Thyroid gland (tissue), 4 donors: Measurements from ENCODE around the gene LAMA1. TPM values are rescaled to one million over a fixed set of nuclear protein-coding genes. Genes with fewer than 3 reads are reported as not detected.

ENCODE experiments used
- DNase-seq, 2 donors: peaks; one replicate each; pipeline ENCODE4 v3.0.0-alpha.2; 2019
- H3K27ac ChIP-seq, 3 donors: fragments of 200-600 bp; sonication (generic); 1 replicate in 2 of 3; 2 replicates in 1 of 3; pipeline ENCODE4 v1.5.1; 2016 to 2019; ENCODE audit warnings: mild to moderate bottlenecking in 1 of 3, moderate library complexity in 1 of 3
- H3K27me3 ChIP-seq: fragments of 200-600 bp; sonication (generic); one replicate; pipeline ENCODE4 v1.5.1; 2019
- H3K36me3 ChIP-seq, 2 donors: fragments of 200-600 bp; sonication (generic); one replicate each; pipeline ENCODE4 v1.5.1; 2016 to 2019
- H3K4me1 ChIP-seq, 2 donors: fragments of 200-600 bp; sonication (generic); one replicate each; pipeline ENCODE4 v1.5.1; 2017 to 2019
- H3K4me3 ChIP-seq, 3 donors: fragments of 200-600 bp; sonication (generic); replicated peaks in 1 of 3; 1 replicate in 2 of 3; 2 replicates in 1 of 3; pipeline ENCODE4 v1.5.1; 2016; ENCODE audit warnings: mild to moderate bottlenecking in 1 of 3
- H3K9me3 ChIP-seq: fragments of 200-600 bp; sonication (generic); one replicate; pipeline ENCODE4 v1.5.1; 2017
- POLR2A ChIP-seq, 2 donors: fragments of 450-650 bp; IDR thresholded peaks; one replicate each; pipeline ENCODE4 v1.6.1; 2017; ENCODE audit warnings: antibody characterized with exemption in 2 of 2, mild to moderate bottlenecking in 2 of 2, moderate library complexity in 1 of 2
- WGBS, 2 donors: methylation state at CpG; one replicate each; pipeline ENCODE4 v1.1.5; 2017; 5-methylcytosine and 5-hydroxymethylcytosine counted together
- intact Hi-C: fragments of 100-400 bp; cut with DNase I; formaldehyde crosslinking; loops from one replicate; pipeline ENCODE4 v1.15.1; 2023
- total RNA-seq, 4 donors: library from RNA; depleted of rRNA; stranded (reverse); fragments of >200 nt; gene quantifications; one replicate each; pipeline ENCODE4 v1.2.3, GENCODE V29; 2016
- TF ChIP-seq, protein P1 (sequence below), 6 experiments: fragments of 200-600 bp in 3 of 6; fragments of 450-650 bp in 3 of 6; sonication (generic) in 3 of 6; IDR thresholded peaks; one replicate each; pipeline ENCODE4 v1.5.1; 2016 to 2019; ENCODE audit warnings: antibody characterized with exemption in 6 of 6, mild to moderate bottlenecking in 2 of 6, inconsistent platforms in 1 of 6, moderate library complexity in 1 of 6

The LAMA1 gene
- total RNA-seq, 4 donors from 2014 or later = 4.2 to 20.7 (median 15.2) TPM

DNA sequence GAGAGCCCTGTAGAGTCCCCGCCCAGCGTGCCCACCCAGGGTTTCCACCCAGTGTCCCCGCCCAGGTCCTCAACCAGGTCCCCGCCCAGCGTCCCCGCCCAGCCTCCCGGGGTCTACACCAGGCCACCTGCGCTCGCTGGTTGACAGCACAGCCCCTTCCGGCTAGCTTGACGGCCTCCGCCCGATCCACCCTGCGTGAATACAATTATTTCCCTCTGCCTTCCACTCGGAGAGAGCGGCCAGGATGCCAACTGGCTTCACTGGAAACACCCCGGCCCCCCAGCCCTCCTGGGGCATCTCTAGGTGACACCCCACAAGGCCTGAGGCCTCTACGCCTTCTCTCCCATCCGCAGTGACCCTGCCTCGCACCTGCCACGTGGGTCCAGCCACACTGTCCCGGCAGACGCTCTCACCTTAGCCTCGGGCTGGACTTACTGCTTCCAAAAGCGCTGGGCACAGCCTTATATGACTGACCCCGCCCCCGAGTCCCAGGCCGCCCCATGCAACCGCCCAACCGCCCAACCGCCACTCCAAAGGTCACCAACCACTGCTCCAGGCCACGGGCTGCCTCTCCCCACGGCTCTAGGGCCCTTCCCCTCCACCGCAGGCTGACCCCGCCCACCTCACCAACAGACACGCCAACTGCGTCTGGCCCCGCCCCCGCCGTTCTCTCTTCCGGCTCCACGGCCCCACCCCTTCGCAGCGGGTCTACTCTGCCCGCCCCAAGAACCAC is 188.1 kb downstream of the LAMA1 start:
- no peaks in the 10 kb centered on the region for H3K36me3 ChIP-seq

DNA sequence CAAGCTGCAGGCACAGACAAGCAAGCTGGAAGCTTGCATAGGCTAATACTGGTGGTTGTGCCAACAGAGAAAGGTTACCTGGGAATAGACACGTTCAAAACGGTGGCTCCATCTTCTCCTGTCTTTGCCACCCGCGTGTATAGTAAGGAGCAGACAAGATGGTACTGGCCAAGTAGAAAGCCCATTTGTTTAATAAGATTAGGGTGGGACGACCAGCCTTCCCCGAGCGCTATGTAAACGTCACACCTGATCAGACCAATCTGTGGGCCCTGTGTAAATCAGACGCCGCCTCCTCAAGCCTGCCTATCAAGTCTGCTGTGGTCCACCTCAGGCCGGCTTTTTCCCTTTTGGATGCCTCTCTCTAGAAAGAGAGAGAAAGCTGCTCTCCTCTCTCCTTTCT is 189.2 kb downstream of the LAMA1 start:
- 85% methylated on average over 11 of the region's 11 CpGs for WGBS, 2 donors
- TF ChIP-seq, protein P1, sequence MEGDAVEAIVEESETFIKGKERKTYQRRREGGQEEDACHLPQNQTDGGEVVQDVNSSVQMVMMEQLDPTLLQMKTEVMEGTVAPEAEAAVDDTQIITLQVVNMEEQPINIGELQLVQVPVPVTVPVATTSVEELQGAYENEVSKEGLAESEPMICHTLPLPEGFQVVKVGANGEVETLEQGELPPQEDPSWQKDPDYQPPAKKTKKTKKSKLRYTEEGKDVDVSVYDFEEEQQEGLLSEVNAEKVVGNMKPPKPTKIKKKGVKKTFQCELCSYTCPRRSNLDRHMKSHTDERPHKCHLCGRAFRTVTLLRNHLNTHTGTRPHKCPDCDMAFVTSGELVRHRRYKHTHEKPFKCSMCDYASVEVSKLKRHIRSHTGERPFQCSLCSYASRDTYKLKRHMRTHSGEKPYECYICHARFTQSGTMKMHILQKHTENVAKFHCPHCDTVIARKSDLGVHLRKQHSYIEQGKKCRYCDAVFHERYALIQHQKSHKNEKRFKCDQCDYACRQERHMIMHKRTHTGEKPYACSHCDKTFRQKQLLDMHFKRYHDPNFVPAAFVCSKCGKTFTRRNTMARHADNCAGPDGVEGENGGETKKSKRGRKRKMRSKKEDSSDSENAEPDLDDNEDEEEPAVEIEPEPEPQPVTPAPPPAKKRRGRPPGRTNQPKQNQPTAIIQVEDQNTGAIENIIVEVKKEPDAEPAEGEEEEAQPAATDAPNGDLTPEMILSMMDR (IDR thresholded peaks at IDR 0.05) = no peak
- no peak for TF ChIP-seq POLR2A (IDR thresholded peaks at IDR 0.05)
- DNase-seq = no peak
- H3K4me3 ChIP-seq = no peak overlapping the region
- no peaks in the 10 kb centered on the region for H3K36me3 ChIP-seq
- no peak overlapping the region for H3K27ac ChIP-seq
- no peaks in the 10 kb centered on the region for H3K27me3 ChIP-seq
- no peaks in the 10 kb centered on the region for H3K4me1 ChIP-seq
- no peaks in the 10 kb centered on the region for H3K9me3 ChIP-seq
- intact Hi-C loops = loop anchor here (10.0 kb wide), 1 partner anchor 96 kb away; no protein-coding TSS in a partner anchor

More for the DNA sequence above, 188.1 kb downstream of the LAMA1 start:
- intact Hi-C loops = loop anchor here (10.0 kb wide), 1 partner anchor 95 kb away; no protein-coding TSS in a partner anchor
- WGBS, 2 donors = 94 to 96% methylated on average over 44 to 45 of the region's 45 CpGs
- H3K27ac ChIP-seq = no peak overlapping the region
- DNase-seq = no peak
- H3K4me1 ChIP-seq = no peaks in the 10 kb centered on the region
- no peak for TF ChIP-seq POLR2A (IDR thresholded peaks at IDR 0.05)
- TF ChIP-seq, protein P1 (IDR thresholded peaks at IDR 0.05) = no peak
- no peak overlapping the region for H3K4me3 ChIP-seq
- H3K27me3 ChIP-seq = no peaks in the 10 kb centered on the region
- H3K9me3 ChIP-seq = no peaks in the 10 kb centered on the region

DNA sequence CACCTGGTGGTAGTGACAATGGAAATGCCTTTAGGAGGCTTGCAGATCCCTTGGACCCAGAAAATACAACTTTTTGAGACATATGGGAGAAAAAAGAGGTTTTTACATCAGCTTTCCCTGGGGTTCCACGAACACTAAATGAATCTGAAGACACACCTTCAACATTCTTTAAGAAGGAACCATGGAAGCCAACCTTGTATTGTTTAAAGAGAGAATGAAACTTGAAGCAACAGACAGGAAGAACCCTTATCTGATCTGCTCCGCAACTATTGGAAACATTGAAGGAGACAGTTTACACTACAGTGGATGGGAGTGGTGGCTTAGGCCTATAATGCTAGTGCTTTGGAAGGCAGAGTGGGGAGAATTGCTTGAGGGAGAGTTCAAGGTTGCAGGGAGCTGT is 190.4 kb downstream of the LAMA1 start:
- WGBS, 2 donors = 83 to 94% methylated on average over 2 of the region's 2 CpGs
- no peak for DNase-seq

DNA sequence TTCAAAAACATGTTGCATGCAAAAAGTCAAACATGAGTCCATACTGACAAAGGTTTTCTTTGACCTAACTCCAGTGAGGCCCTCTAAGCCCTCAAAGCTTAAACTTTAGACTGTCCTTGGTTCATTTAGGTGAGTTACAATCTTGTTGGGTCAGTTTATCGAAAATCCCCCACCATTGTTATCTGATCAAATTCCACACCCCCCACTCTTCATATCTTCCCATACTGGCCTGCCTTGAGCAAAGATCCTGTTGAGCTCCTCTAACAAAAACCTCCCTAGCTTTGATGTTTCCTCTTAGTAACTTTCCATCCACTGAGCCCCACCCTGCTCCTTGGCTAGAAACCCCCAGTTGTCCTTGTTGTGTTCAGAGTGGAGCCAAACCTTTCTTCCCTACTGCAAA is 194.4 kb downstream of the LAMA1 start:
- DNase-seq = no peak
- Histone ChIP-seq H3K27ac (no peak overlapping the region), H3K36me3 (no peaks in the 10 kb centered on the region), H3K4me3 (no peak overlapping the region), H3K4me1 (no peaks in the 10 kb centered on the region), H3K27me3 (no peaks in the 10 kb centered on the region), H3K9me3 (no peaks in the 10 kb centered on the region)
- WGBS, 2 donors = 90 to 95% methylated on average over 1 of the region's 1 CpG
- TF ChIP-seq, protein P1 (IDR thresholded peaks at IDR 0.05) = no peak
- no peak for TF ChIP-seq POLR2A (IDR thresholded peaks at IDR 0.05)
- intact Hi-C loops = loop anchor here (10.0 kb wide), 1 partner anchor 102 kb away; no protein-coding TSS in a partner anchor

More for the DNA sequence above, 190.4 kb downstream of the LAMA1 start:
- H3K9me3 ChIP-seq = no peaks in the 10 kb centered on the region
- H3K4me3 ChIP-seq = no peak overlapping the region
- TF ChIP-seq POLR2A (IDR thresholded peaks at IDR 0.05) = no peak
- H3K36me3 ChIP-seq = no peaks in the 10 kb centered on the region
- H3K27ac ChIP-seq = no peak overlapping the region
- no peaks in the 10 kb centered on the region for H3K27me3 ChIP-seq
- no peaks in the 10 kb centered on the region for H3K4me1 ChIP-seq
- intact Hi-C loops = loop anchor here (10.0 kb wide), 1 partner anchor 98 kb away; no protein-coding TSS in a partner anchor

DNA sequence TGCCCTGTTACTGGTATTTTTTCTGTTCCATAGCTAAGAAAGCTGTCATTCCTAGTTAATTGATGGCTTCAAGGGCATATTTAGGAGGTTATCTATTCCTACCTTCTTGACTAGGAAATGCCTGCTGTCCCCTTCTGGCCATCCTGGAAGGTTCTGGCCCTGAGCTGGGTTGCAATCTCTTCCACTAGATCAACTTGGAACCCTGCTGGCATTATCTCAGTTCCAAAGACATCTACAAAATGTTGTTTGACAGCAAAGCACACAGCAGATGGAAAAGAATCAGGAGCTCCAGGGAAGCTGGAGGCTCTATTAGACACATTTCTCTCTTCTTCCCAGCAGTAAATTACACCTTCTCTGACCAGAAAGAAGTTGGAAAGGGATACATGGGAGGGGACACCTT is 196.0 kb downstream of the LAMA1 start:
- Histone ChIP-seq H3K4me3 (no peak overlapping the region), H3K27me3 (no peaks in the 10 kb centered on the region), H3K36me3 (no peaks in the 10 kb centered on the region), H3K4me1 (no peaks in the 10 kb centered on the region), H3K27ac (no peak overlapping the region), H3K9me3 (no peaks in the 10 kb centered on the region)
- intact Hi-C loops = loop anchor here (10.0 kb wide), 1 partner anchor 103 kb away; no protein-coding TSS in a partner anchor
- TF ChIP-seq POLR2A (IDR thresholded peaks at IDR 0.05) = no peak
- TF ChIP-seq, protein P1 (IDR thresholded peaks at IDR 0.05) = no peak
- no peak for DNase-seq
